GM21423 (cell line): ENCODE measurements around the gene ZNF786.
"Not testable (repeated sequence)": the region's sequence is repeated elsewhere in the genome, so short reads cannot be mapped to it uniquely, and the experiment has no call there.

Experiments
- ATAC-seq: cut with Tn5 transposase; IDR thresholded peaks from one replicate; pipeline ENCODE4 v1.9.1; 2021; ENCODE audit warnings: mild to moderate bottlenecking, moderate library complexity; ENCODE audit not compliant: unreplicated experiment

ZNF786 gene, protein sequence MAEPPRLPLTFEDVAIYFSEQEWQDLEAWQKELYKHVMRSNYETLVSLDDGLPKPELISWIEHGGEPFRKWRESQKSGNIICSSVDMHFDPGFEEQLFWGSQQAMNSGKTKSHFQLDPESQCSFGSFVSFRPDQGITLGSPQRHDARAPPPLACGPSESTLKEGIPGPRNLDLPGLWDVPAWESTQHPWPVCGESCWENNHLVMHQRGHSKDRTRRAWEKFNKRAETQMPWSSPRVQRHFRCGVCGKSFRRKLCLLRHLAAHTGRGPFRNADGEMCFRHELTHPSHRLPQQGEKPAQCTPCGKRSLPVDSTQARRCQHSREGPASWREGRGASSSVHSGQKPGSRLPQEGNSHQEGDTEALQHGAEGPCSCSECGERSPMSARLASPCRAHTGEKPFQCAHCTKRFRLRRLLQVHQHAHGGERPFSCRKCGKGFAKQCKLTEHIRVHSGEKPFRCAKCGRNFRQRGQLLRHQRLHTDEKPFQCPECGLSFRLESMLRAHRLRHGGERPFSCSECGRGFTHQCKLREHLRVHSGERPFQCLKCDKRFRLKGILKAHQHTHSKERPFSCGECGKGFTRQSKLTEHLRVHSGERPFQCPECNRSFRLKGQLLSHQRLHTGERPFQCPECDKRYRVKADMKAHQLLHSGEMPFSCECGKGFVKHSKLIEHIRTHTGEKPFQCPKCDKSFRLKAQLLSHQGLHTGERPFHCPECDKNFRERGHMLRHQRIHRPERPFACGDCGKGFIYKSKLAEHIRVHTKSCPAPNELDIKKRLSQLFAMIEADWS

DNA sequence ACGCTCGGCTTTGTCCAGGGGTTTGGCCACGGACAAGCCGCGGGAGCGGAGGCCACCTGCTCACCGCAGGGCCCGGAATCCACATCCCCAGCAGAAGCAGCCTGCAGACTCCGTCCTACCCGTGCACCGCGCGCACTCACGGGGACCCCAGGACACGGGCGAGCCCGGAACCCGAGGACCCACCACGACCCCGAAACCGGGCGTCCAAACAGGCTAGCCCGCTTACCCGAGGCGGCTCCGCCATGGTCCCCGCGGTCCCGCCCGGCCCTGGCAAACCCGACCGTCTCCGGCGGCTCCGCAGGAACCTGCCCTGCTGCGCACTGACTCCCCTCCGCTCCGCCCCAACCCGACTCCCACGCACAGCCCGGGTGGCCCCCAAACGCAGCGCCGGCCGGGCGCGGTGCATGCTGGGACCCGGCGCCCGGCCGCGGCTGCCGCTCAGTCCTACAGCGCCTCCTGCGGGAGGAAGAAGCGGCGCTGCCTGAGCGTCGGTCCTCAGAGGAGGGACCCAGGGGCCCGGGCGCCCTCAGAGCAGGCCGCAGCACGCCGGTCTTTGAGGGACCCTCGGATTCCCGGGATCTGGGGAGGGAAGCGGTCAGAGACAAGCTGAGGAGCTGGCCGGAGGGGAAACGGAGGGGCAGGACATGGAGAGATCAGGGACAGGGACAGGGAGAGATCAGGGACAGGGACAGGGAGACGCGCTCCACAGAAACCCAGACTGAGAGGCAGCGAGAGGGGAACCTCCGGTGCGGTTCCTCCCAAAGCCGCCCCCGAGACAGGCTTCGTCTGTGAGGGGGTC is at the start of gene ZNF786:
ZNF786 (minus strand) TSS at position 322 of the 799 bp plus-strand sequence; CDS start at position 244, 78 bp downstream.
- peak; percentile 82 for ATAC-seq

DNA sequence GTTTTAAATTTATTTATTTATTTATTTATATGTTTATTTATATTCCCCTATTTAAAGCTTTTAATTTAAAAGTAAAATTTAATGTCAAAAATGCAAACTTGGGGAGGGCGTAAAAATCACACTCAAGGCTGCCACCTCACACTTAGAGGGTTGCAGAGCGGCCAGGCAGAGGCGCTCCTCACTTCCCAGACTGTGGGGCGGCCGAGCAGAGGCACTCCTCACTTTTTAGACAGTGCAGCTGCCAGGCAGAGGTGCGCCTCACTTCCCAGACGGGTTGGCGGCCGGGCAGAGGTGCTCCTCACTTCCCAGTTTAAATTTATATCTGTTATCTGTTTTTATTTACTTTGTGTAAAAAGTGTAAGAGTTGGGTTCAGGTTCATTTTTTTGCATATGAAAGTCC is 45.6 kb upstream of the ZNF786 start:
- ATAC-seq: no peak

DNA sequence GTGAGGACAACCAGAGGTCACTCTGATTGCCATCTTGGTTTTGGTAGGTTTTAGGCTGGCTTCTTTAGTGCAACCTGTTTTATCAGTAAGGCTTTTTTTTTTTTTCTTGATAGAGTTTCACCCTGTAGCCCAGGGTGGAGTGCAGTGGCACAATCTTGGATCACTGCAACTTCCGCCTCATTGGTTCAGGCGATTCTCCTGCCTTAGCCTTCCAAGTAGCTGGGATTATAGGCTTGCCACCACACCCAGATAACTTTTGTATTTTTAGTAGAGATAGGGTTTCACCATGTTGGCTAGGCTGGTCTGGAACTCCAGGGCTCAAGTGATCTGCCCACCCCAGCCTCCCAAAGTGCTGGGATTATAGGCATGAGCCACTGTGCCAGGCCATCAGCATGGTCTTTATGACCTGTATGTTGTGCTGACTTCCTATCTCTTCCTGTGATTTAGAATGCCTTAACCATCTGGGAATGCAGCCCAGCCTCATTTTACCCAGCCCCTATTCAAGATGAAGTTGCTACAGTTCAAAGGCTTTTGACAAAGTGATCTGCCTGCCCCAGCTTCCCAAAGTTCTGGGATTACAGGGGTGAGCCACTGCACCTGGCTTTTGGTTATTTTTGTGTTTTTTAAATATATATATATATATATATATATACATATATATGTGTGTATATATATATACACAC is 42.7 kb upstream of the ZNF786 start:
- no peak for ATAC-seq

DNA sequence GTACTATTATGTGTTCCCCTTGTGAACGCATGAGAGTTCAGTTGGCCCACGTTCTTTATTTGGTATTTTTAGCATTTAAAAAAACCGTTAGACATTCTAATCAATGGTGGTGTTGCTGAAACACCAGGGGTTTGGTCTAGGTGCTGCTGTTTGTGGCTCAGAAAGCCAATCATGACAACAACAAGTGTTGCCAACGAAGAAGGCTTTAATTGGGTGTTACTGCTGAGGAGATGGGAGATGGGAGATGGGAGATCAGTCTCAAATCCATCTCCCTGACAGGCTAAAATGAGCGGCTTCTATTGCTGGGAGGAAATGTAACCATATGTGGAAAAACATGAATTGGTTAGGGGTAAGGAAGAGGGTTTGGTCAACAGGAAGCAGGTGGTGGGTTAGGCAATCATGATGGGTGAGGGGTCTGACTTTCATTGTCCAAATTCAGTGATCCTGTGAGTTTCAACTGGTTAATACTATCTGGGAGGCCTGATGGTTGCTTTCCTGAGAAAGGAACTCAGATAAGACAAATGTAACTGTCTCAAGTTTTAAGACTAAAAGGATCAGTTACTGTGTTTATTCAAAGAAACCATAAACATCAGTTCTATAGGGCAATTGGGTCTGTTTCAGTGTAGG is 40.2 kb upstream of the ZNF786 start:
- no peak for ATAC-seq

DNA sequence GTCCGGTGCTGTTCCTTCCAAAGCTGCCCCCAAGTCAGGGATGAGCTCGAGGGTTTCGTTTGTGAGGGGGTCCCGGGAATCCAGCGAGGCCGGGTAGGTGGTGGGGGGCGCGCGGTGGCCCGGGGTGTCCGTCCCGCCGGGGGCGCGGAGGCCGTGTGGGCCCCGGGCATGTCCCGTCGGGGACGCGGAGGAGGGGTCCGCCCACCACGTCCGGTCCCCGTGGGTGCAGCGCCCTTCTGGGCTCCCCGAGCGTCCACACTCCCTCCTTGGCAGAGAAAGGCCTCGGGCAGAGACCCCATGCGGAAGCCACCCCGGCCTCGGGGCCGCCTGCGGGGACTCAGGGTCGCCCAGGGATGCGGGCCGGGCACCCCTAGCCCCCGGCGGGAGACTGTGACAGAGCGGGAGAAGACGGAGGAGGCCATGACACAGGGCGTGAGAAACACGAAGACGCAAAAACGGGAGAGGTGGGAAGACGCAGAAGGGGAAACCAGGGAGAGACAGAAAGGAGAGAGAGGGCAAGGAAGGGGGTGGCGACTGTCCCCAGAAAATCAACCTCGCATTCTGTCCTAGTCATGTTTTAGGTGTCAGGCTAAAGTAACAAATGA is 36.2 kb upstream of the ZNF786 start:
- ATAC-seq: peak; percentile 44

DNA sequence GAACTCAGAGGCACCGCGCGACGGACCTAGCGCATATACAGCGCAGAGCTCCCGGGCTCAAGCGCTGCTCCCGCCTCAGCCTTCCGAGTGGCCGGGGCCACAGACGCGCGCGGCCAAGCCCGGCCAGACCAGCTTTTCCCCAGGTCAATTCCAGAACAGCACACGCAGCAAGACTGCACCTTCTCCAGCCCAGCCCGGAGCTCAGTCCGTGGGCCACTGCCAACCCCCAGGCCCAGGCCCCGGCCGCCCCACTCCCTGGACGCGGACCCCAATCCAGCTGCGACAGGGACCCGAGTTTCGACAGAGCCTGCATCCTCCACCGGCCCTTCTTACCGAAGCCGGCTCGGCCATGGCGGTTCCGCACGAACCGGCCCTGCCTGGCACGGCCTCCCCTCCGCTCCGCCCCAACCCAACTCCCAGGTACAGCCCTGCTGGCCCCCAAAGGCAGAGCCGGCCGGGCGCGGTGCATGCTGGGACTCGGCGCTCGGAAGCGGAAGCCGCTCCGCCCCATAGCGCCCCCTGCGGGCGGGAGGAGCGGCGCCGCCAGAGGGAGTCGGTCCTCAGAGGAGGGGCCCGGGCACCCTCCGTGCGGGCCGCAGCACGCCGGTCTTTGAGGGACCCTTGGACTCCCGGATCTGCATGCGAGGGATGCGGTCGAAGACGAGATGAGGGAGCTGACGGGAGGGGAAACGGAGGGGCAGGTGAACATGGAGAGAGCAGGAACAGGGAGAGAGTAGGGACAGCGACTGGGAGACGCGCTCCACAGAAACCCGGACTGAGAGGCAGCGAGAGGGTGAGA is 35.5 kb upstream of the ZNF786 start, which contains the start of gene ZNF425:
ZNF425 (minus strand) TSS at position 462 of the 799 bp plus-strand sequence; CDS start at position 351, 111 bp downstream.
- peak; percentile 87 for ATAC-seq

DNA sequence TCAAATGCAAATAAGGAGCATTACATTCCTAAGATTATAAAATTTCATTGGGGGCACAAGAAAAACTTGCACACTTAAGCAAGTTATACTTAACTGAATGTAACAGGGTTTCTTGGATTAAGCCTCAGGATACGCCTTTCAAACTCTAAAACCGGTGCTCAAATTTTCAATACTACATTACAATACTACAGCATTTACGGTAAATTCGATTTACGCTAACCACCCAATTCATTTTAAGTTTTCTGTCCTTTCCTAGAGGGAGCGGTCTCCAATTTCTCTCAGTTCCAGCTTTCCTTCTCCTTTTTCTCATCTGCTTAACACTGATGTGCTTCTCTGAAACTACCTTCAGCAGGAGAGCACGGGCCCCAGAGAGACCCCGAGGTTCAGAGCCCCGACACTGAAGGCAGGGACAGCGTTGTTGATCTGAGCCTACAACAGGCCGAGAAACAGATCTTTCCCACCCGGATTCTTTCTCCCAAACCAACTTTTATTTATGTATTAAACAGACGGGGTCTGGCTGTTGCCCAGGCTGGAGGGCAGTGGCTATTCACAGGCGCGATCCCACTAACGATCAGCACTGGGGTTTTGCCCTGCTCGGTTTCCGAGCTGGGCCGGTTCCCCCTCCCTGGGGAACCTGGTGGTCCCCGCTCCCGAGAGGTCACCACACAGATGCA is 34.8 kb upstream of the ZNF786 start:
- ATAC-seq: no peak

DNA sequence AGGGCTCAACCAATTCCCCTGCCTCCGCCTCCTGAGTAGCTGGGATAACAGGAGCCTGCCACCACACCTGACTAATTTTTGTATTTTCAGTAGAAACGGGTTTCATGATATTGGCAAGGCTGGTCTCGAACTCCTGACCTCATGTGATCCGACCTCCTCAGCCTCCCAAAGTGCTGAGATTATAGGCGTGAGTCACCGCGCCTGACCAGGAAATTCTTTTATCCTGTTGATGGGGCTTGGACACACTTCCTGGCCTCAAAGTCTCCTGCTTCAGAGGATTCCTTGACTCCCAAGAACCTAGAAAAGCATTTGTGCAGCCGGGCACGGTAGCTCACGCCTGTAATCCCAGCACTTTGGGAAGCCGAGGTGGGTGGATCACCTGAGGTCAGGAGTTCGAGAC is 19.5 kb upstream of the ZNF786 start:
- ATAC-seq: no peak

DNA sequence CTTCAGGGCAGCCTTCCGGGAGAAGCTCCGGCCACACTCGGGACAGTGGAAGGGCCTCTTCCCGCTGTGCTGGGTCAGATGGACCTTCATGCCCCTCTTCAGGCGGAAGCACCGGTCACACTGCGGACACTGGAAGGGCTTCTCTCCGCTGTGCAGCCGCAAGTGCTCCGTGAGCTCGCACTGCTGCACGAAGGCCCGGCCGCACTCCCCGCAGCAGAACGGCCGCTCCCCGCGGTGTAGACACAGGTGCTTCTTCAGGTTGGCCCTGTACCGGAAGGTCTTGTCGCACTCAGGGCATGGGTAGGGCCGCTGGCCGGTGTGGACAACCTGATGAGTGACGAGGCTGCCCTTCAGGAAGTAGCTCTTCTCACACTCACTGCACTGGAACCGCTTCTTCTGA is 14.2 kb upstream of the ZNF786 start:
- no peak for ATAC-seq

DNA sequence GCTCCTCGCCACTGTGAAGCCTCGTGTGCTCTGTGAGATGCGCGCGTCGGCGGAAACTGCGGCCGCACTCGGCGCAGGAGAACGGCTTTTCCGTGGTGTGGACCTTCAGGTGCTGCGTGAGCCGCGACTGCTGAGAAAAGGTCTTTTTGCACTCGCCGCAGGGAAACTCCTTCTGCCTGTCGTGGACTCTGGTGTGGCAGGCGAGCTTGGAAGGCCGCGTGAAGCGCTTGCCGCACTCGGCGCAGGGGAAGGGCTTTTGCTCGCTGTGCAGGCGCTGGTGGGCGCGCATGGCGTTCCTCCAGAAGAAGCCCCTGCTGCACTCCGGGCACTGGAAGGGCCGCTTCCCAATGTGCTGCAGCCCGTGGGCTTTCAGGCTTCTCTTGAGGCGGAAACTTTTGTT is 13.7 kb upstream of the ZNF786 start:
- no peak for ATAC-seq

DNA sequence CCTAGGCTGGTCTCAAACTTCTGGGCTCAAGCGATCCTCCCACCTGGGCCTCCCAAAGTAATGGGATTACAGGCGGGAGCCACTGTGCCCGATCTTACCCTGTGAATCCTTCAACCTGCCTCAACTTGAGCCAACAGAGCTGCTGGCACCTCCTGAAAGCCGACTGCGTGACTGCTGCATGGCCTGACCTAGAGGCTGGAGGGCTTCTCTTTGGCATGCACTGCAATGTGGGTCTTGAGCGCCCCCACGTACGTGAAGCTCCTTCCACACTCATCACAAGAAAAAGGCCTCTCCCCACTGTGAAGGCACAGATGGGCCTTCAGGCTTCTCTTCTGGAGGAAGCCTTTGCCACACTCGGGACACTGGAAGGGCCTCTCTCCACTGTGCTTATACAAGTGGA is 12.9 kb upstream of the ZNF786 start:
- no peak for ATAC-seq

DNA sequence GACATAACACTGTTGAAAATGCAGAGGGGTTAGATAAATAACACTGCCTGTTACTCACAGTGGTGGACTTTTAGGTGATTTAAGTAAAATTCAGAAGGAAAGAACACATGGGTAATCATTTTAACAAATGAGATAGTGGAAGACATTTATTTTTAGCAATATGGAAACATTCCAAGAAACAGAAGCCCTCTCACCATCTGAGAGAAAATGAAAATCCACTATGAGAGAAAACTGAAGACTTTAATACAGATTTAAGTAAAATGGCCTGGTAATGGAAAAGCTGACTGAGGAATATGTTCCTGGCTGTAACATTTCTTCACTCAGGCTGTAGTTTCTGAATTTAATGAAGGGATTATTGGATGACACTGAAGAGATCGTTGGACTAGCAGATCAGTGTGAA is 12.1 kb upstream of the ZNF786 start:
- ATAC-seq: no peak

DNA sequence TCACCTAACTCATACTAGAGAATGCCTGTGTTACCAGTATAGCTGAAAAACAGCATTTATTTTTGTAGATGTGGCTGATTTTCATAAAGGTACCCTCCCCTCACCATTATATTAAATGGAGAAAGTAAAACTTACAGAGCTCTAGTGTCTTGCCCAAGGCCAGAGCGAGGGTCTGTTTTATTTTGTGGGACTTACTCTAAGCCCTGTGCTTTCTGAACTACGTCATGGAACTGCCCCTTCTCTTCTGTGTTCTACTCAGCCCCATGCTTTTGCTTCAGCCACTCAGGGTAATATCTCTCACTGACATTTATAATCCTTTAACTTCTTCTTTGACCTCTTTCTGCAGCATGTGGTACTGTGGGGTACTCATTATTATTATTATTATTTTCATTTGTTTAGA is 10.3 kb upstream of the ZNF786 start:
- ATAC-seq: no peak

DNA sequence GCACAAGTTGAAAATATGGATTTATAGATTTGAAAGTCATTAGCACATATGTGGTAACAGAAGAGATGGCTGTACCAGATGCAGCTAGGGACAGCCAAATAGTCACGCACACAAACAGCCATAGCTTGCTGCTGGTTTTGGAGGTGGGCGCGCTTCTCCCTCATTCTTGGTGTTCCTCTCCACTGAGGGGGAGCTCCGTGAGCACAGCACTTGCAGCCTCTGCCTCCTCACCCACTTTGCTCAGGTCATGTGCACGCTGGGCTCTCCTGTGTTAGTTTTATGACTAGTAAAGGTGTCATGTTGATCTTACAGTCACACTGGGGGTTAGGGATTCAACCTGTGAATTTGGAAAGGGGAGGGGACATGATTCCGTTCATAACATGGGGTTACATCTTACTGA is 8.5 kb upstream of the ZNF786 start:
- no peak for ATAC-seq

DNA sequence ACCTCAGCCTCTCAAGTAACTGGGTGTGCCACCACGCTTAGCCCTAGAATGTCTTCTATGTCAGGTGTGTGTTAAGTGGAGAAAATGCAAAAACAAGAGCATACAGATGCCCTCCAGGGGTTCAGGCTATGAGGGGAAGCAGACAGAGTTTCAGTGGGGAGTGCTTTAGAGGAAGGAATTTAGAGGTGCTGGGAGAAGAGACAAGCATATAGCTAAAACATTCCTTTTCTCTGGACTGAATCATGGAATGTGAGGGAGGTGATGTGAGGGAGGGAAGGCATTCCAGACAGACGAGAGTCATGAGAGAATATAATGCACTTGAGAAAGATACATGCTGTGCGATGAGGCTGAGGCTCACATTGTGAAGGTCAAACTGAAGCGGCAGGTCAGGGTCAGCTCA is 6.6 kb upstream of the ZNF786 start:
- no peak for ATAC-seq

DNA sequence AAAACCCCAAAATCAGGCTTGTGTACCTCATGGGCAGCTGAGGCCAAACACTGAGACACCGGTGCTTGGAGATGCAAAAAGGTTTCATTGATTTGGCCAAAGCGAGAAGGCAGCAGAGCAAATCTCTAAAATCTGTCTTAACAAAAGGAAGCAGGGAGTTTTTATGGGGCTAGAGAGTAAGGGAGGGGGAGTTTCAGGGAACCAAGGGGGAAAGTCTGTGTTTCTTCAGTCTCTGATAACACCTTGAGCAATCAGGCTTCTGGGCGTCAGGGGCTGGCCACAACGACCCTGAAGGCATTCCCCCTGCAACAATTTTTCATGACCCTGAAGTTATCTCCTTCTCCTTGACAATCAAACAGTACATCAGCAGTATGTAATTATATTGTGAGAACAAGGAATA is 2.7 kb upstream of the ZNF786 start:
- no peak for ATAC-seq

DNA sequence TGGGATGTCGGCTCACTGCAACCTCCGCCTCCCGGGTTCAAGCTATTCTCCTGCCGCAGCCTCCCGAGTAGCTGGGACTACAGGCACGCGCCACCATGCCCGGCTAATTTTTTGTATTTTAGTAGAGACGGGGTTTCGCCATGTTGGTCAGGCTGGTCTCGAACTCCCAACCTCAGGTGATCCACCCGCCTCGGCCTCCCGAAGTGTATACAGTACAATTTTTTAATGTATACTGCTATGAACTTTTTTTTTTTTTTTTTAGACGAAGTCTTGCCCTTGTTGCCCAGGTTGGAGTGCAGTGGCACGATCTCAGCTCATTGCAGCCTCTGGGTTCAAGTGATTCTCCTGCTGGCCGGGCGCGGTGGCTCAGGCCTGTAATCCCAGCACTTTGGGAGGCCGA is 1.7 kb upstream of the ZNF786 start:
- ATAC-seq: not testable (repeated sequence)

DNA sequence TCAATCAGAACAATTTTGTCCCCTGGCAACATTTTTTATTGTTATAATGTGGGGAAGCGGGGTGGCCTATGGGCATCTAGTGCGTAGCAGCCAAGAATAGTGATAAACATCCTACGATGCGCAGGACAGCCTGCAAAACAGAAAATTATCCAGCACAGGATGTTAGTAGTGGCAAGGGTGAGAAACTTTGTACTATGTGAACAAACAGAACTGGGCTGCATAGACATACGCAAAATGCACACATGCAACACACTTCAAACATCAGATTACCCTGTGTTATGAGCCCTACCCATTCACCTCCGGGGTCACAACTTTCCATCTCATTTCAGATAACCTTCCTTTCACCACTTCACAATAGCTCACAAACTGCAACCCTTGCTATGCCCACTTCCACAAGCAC is 3.1 kb downstream of the ZNF786 start:
- ATAC-seq: no peak
